ENCODE results near the gene AACS.

The AACS gene

GRCh38 chr12:125160281-125160955 is 95.2 kb downstream of the AACS start:
- DNase-seq: no peak

GRCh38 chr12:125161712-125162022 is 96.4 kb downstream of the AACS start:
- DNase-seq: no peak

- DNase-seq: no peak
Observed at GRCh38 chr12:125162489-125163028, 97.3 kb downstream of the AACS start.

GRCh38 chr12:125163148-125163547 is 97.9 kb downstream of the AACS start:
- no peak for DNase-seq

GRCh38 chr12:125164541-125164940 is 99.3 kb downstream of the AACS start:
- no peak for DNase-seq

- DNase-seq: no peak
Observed at GRCh38 chr12:125166041-125166440, 100.8 kb downstream of the AACS start.

GRCh38 chr12:125167658-125168057 is 102.4 kb downstream of the AACS start:
- DNase-seq: no peak

GRCh38 chr12:125169451-125169850 is 104.2 kb downstream of the AACS start:
- no peak for DNase-seq

GRCh38 chr12:125169870-125170269 is 104.6 kb downstream of the AACS start:
- DNase-seq: no peak

GRCh38 chr12:125171267-125171666 is 106.0 kb downstream of the AACS start:
- DNase-seq: no peak

- DNase-seq: no peak
Observed at GRCh38 chr12:125172231-125172850, 107.1 kb downstream of the AACS start.

- DNase-seq: no peak
Observed at GRCh38 chr12:125175576-125175975, 110.3 kb downstream of the AACS start.

GRCh38 chr12:125178222-125178621 is 113.0 kb downstream of the AACS start:
- no peak for DNase-seq

GRCh38 chr12:125180144-125180543 is 114.9 kb downstream of the AACS start:
- DNase-seq: no peak

GRCh38 chr12:125181107-125181506 is 115.9 kb downstream of the AACS start:
- DNase-seq: no peak

GRCh38 chr12:125183187-125184067 is 118.2 kb downstream of the AACS start:
- peak; percentile 69 for DNase-seq

- no peak for DNase-seq
Observed at GRCh38 chr12:125184213-125184967, 119.2 kb downstream of the AACS start.

- DNase-seq: no peak
Observed at GRCh38 chr12:125185311-125185739, 120.1 kb downstream of the AACS start.

- peak; percentile 75 for DNase-seq
Observed at GRCh38 chr12:125185740-125186470, 120.7 kb downstream of the AACS start, which contains the start of gene TMEM132B. TMEM132B (plus strand) TSS chr12:125186386.

GRCh38 chr12:125186471-125187147 is 121.4 kb downstream of the AACS start:
- DNase-seq: no peak

GRCh38 chr12:125187148-125187745 is 122.0 kb downstream of the AACS start:
- DNase-seq: no peak

Data from EL (cell line).